ENCODE results near the gene ACOX1. TPM values are rescaled to one million over a fixed set of nuclear protein-coding genes. Genes with fewer than 3 reads are reported as not detected.

Gene ACOX1
- total RNA-seq, 4 donors from 2014 or later: 97.3 to 165 (median 103) TPM

DNA sequence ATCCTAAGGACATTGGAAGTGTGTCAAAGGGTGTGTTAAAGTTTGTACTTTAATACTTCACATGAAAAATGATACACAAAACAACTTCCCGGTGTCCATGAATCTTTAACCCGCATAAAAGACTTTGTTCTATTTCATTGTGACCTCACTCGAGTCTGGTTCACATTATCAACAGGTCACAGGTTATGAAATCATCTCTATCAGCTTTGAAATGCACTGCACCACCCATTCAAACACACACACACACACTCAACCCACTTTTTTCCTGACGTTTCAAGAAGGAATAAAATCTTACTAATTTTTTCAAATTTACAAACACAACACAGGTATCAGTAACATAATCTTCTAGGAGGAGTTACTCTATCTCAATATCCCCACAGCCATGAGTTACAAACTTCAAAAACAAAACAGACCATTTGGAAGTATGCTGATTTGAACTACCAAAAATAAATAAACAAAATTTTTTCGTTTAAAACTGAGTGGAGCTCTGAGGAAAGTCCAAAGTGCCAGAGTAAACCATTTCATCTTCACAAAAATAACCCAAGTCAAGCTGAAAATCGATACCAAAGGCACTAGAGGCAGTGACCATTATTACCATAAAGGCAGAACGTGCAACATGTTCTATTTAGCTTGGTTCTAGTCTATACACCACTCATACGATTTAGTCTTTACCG is 2.7 kb downstream of the ACOX1 start:
- TF ChIP-seq, protein P1, sequence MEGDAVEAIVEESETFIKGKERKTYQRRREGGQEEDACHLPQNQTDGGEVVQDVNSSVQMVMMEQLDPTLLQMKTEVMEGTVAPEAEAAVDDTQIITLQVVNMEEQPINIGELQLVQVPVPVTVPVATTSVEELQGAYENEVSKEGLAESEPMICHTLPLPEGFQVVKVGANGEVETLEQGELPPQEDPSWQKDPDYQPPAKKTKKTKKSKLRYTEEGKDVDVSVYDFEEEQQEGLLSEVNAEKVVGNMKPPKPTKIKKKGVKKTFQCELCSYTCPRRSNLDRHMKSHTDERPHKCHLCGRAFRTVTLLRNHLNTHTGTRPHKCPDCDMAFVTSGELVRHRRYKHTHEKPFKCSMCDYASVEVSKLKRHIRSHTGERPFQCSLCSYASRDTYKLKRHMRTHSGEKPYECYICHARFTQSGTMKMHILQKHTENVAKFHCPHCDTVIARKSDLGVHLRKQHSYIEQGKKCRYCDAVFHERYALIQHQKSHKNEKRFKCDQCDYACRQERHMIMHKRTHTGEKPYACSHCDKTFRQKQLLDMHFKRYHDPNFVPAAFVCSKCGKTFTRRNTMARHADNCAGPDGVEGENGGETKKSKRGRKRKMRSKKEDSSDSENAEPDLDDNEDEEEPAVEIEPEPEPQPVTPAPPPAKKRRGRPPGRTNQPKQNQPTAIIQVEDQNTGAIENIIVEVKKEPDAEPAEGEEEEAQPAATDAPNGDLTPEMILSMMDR (IDR thresholded peaks at IDR 0.05; ENCODE audit: low read depth): no peak

DNA sequence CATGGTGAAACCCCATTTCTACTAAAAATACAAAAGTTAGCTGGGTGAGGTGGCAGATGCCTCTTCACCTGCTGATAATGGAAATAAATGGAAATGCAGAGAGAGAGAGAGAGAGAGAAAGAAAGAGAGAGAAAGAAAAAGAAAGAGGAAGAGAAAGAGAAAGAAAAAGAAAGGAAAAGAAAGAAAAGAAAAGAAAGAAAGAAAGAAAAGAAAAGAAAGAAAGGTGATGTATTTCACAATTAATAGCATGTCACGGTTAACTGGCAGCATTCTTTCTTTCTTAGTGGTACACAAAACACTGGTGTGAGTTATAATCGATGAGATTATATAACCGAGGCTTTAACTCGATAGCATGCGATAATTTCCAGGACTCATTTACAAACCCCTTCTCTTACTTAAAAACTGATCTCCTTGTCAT is 3.2 kb downstream of the ACOX1 start:
- TF ChIP-seq, protein P1 (IDR thresholded peaks at IDR 0.05; ENCODE audit: low read depth): no peak

GRCh38 chr17:75970626-75971025 is 8.3 kb downstream of the ACOX1 start:
- TF ChIP-seq, protein P1 (IDR thresholded peaks at IDR 0.05; ENCODE audit: low read depth): no peak

GRCh38 chr17:75970011-75970523 is 8.9 kb downstream of the ACOX1 start:
- TF ChIP-seq, protein P1 (IDR thresholded peaks at IDR 0.05; ENCODE audit: low read depth): no peak

DNA sequence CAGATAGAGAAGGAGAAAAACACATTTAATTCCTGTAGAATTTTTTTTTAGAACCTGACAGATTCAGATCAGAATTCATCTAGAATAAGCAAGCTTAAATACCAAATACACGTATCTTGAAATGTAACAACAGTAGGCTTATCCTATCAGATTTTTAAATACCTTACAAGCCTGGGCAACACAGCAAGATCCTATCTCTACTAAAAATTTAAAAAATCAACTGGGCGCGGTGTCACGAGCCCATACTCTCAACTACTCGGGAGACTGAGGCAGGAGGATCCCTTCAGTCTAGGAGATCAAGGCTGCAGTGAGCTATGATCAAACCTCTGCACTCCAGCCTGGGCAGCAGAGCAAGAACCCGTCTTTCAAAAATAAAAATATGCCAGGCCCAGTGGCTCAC is 13.5 kb downstream of the ACOX1 start:
- TF ChIP-seq, protein P1 (IDR thresholded peaks at IDR 0.05; ENCODE audit: low read depth): no peak

GRCh38 chr17:75959839-75960511 is 19.0 kb downstream of the ACOX1 start:
- TF ChIP-seq, protein P1 (IDR thresholded peaks at IDR 0.05; ENCODE audit: low read depth): no peak

- TF ChIP-seq, protein P1 (IDR thresholded peaks at IDR 0.05; ENCODE audit: low read depth): no peak
Measured at GRCh38 chr17:75959051-75959838, 19.7 kb downstream of the ACOX1 start.

Data from subcutaneous adipose tissue (tissue), 4 donors.